H1 (cell line): ENCODE measurements around the gene ALDH1A3. TPM values are rescaled to one million over a fixed set of nuclear protein-coding genes. Genes with fewer than 3 reads are reported as not detected.

ENCODE experiments used
- ASH2L ChIP-seq: fragments of 200-600, 300-600 bp; sonication (generic); IDR thresholded peaks from one replicate; pipeline ENCODE4 v1.7.1; 2017; ENCODE audit warnings: low read length
- CBX8 ChIP-seq: fragments of 300-800, 300-1000 bp; sonication (generic); IDR thresholded peaks from 2 replicates; pipeline ENCODE4 v1.7.1; 2016; ENCODE audit warnings: low read depth, low read length, borderline replicate concordance
- CHD1 ChIP-seq: IDR thresholded peaks from 2 replicates; pipeline ENCODE4 v1.6.1; 2012; ENCODE audit warnings: low read depth, low read length, improper control_type of control experiment
- CHD7 ChIP-seq: fragments of 300-600 bp; sonication (generic); IDR thresholded peaks from 2 replicates; pipeline ENCODE4 v1.7.1; 2012; ENCODE audit warnings: low read length, moderate library complexity, mild to moderate bottlenecking, inconsistent platforms; ENCODE audit not compliant: insufficient replicate concordance
- CTBP2 ChIP-seq: IDR thresholded peaks from 2 replicates; pipeline ENCODE4 v1.7.0; 2011; ENCODE audit warnings: borderline replicate concordance, mild to moderate bottlenecking, moderate library complexity, mixed read lengths, low read length; ENCODE audit not compliant: insufficient read depth, insufficient read length
- EZH2 ChIP-seq: fragments of 200-600 bp; sonication (generic); IDR thresholded peaks from 2 replicates; pipeline ENCODE4 v1.7.1; 2012; ENCODE audit warnings: low read depth, mild to moderate bottlenecking, moderate library complexity, low read length, inconsistent platforms; ENCODE audit not compliant: severe bottlenecking
- GABPA ChIP-seq: IDR thresholded peaks from 2 replicates; pipeline ENCODE4 v1.6.1; 2011; ENCODE audit warnings: mild to moderate bottlenecking, low read length, moderate library complexity, borderline replicate concordance; ENCODE audit not compliant: insufficient read depth
- POLR2A ChIP-seq, 2 experiments: IDR thresholded peaks; 1 replicate in 1 of 2; 2 replicates in 1 of 2; pipeline ENCODE4 v1.6.1; 2011; ENCODE audit warnings: low read depth in 2 of 2, low read length in 2 of 2, mild to moderate bottlenecking in 2 of 2; ENCODE audit errors: control extremely low read depth in 1 of 2
- POLR2AphosphoS5 ChIP-seq: IDR thresholded peaks from 2 replicates; pipeline ENCODE4 v1.6.1; 2011; ENCODE audit warnings: low read depth, low read length
- SIRT6 ChIP-seq: IDR thresholded peaks from one replicate; pipeline ENCODE4 v1.7.1; 2012; ENCODE audit warnings: low read length, inconsistent platforms
- SP4 ChIP-seq: IDR thresholded peaks from 2 replicates; pipeline ENCODE4 v1.6.1; 2012; ENCODE audit warnings: low read length, inconsistent platforms
- polyA plus RNA-seq, 7 experiments: library from polyadenylated mRNA; depleted of rRNA in 3 of 7; stranded (reverse) in 5 of 7; unstranded in 2 of 7; fragments of >200 nt in 5 of 7; fragments of 200-250 nt in 2 of 7; gene quantifications; 1 replicate in 5 of 7; 2 replicates in 1 of 7; 4 replicates in 1 of 7; pipeline versions ENCODE4 v1.2.1 to v1.2.3, GENCODE V29; 2011 to 2013; ENCODE audit warnings: missing spikeins in 2 of 7, mixed read lengths in 2 of 7
- total RNA-seq: library from RNA; stranded (reverse); fragmentation: NEBNext Ultra II Directional; extraction: Animal tissue kit (Norgen Biotek cat#: 25700); gene quantifications from 2 replicates; pipeline ENCODE4 v1.2.1, GENCODE V29; 2021

ALDH1A3 gene
- total and polyA plus RNA-seq, 2 of the 8 experiments (the other 6 are each of a cell fraction or from before 2014, with no cell fraction given): 2.2 to 5.5 TPM

GRCh38 chr15:100900136-100900794 lies 20.6 kb downstream of the ALDH1A3 start (continued):
- TF ChIP-seq CHD7 (no peak), POLR2AphosphoS5 (no peak), CBX8 (no peak), GABPA (no peak), POLR2A (IDR thresholded peaks at IDR 0.05; ENCODE audit: control extremely low read depth in 1 of 2, low read depth in 2 of 2, low read length in 2 of 2) (no peak), SIRT6 (no peak), EZH2 (no peak), SP4 (no peak), CTBP2 (no peak), CHD1 (no peak), ASH2L (no peak)
